Peyer's patch (tissue), 4 donors: ENCODE results near the gene ABTB1.

ENCODE experiments used
- CTCF ChIP-seq, 6 experiments: fragments of 450-650 bp in 4 of 6; fragments of 200-600 bp in 2 of 6; sonication (generic) in 1 of 6; IDR thresholded peaks; one replicate each; pipeline ENCODE4 v1.5.1; 2017 to 2019; ENCODE audit warnings: antibody characterized with exemption in 6 of 6, mild to moderate bottlenecking in 3 of 6, moderate library complexity in 1 of 6
- POLR2A ChIP-seq, 2 donors: fragments of 450-650 bp; IDR thresholded peaks; one replicate each; pipeline ENCODE4 v1.5.1; 2017; ENCODE audit warnings: antibody characterized with exemption in 2 of 2, mild to moderate bottlenecking in 2 of 2, moderate library complexity in 2 of 2

GRCh38 chr3:127689266-127689860 is 16.6 kb downstream of the ABTB1 start:
- TF ChIP-seq CTCF (IDR thresholded peaks at IDR 0.05) (no peak), POLR2A (IDR thresholded peaks at IDR 0.05) (no peak)
